ENCODE results near the gene EMC9.

- TF ChIP-seq POLR2AphosphoS5 (IDR thresholded peaks at IDR 0.05; ENCODE audit: borderline replicate concordance, low read depth, low read length) (no peak), EZH2 (IDR thresholded peaks at IDR 0.05) (no peak)
Measured at GRCh38 chr14:24126939-24127338, 14.5 kb downstream of the EMC9 start.
